CD4-positive, alpha-beta T cell treated with Interleukin-2 at 100 ng/mL for 4 hours (primary cell): Measurements from ENCODE around the gene TMEM150C.
"Not testable (repeated sequence)": the region's sequence is repeated elsewhere in the genome, so short reads cannot be mapped to it uniquely, and the experiment has no call there.

Experiments used
- DNase-seq: peaks from one replicate; pipeline ENCODE4 v3.0.0-alpha.2; 2020; ENCODE audit warnings: low spot score

TMEM150C gene

GRCh38 chr4:82569076-82569475 is 7.3 kb upstream of the TMEM150C start:
- DNase-seq, result no peak

GRCh38 chr4:82567444-82567843 is 5.7 kb upstream of the TMEM150C start:
- no peak for DNase-seq

- DNase-seq, result no peak
Measured at GRCh38 chr4:82562564-82562854, 721 bp upstream of the TMEM150C start.

GRCh38 chr4:82560853-82561785 is 669 bp downstream of the TMEM150C start:
- no peak for DNase-seq

GRCh38 chr4:82559735-82560120 is 2.1 kb downstream of the TMEM150C start:
- no peak for DNase-seq

- not testable (repeated sequence) for DNase-seq
Measured at GRCh38 chr4:82559090-82559734, 2.6 kb downstream of the TMEM150C start.

GRCh38 chr4:82555276-82555675 is 6.5 kb downstream of the TMEM150C start:
- DNase-seq, result no peak

- DNase-seq, result no peak
Measured at GRCh38 chr4:82553020-82553419, 8.8 kb downstream of the TMEM150C start.

GRCh38 chr4:82551734-82552133 is 10.1 kb downstream of the TMEM150C start:
- DNase-seq, result no peak

GRCh38 chr4:82547850-82548249 is 13.9 kb downstream of the TMEM150C start:
- not testable (repeated sequence) for DNase-seq

- no peak for DNase-seq
Measured at GRCh38 chr4:82543131-82543530, 18.7 kb downstream of the TMEM150C start.

GRCh38 chr4:82542642-82543041 is 19.1 kb downstream of the TMEM150C start:
- DNase-seq, result no peak

- no peak for DNase-seq
Measured at GRCh38 chr4:82529322-82529721, 32.5 kb downstream of the TMEM150C start.

- DNase-seq, result no peak
Measured at GRCh38 chr4:82528868-82529267, 32.9 kb downstream of the TMEM150C start.

GRCh38 chr4:82528074-82528473 is 33.7 kb downstream of the TMEM150C start:
- no peak for DNase-seq

- no peak for DNase-seq
Measured at GRCh38 chr4:82525307-82525911, 36.4 kb downstream of the TMEM150C start.

- no peak for DNase-seq
Measured at GRCh38 chr4:82524570-82525152, 37.1 kb downstream of the TMEM150C start.

- DNase-seq, result no peak
Measured at GRCh38 chr4:82523179-82523578, 38.6 kb downstream of the TMEM150C start.

GRCh38 chr4:82522472-82522871 is 39.3 kb downstream of the TMEM150C start:
- no peak for DNase-seq

GRCh38 chr4:82521283-82521682 is 40.5 kb downstream of the TMEM150C start:
- no peak for DNase-seq

- DNase-seq, result no peak
Measured at GRCh38 chr4:82519776-82520175, 42.0 kb downstream of the TMEM150C start.

GRCh38 chr4:82519072-82519471 is 42.7 kb downstream of the TMEM150C start:
- no peak for DNase-seq

GRCh38 chr4:82517043-82517442 is 44.7 kb downstream of the TMEM150C start:
- no peak for DNase-seq
